ENCODE results near the gene MTAP.

Gene MTAP

GRCh38 chr9:21854119-21854518, 51.7 kb downstream of the MTAP start:
- no peak for FAIRE-seq

DNA sequence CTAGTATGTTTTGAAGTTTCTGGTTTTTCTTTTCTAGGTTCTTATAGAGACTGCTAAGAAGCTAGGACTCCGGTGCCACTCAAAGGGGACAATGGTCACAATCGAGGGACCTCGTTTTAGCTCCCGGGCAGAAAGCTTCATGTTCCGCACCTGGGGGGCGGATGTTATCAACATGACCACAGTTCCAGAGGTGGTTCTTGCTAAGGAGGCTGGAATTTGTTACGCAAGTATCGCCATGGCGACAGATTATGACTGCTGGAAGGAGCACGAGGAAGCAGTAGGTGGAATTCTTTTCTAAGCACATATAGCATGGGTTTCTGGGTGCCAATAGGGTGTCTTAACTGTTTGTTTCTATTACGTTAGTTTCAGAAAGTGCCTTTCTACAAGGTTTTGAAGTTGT, 52.2 kb downstream of the MTAP start:
- no peak for FAIRE-seq

DNA sequence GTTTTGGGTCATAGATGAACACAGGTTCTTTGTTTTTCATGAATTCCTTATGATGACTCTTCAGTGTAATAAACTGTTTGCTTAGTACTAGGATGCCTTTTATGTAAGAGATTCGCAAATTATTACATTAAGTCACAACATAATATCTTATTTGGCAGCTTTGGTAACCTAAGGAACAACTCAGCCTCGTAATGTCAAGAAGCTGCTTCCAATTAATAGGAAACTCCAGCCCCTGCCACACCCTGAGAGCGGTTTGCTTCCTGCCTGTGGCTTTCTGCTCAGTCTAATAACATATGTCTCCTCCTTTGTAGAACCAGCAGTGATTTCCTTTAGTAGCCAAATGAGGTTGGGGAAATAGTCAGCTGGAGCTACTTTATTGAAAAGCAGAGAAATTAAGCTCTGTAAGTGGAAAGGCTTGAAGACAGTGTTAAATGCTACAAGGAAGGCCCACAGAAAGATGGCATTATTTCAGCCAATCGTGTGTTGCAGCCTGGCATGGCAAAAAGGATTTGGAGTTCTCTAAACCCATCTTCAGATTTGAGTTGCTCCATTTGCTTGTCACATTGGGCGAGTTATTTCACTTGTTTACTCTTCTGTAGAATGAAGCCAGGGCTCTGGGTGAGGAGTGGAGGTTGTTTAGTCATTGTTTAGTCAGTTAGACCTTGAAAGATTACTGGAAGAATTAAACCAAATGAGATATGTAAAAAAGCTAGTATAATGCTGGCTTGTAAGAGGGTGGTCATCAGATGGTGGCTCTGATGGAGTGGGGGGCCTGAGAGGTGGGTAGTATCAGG, 54.1 kb downstream of the MTAP start:
- no peak for FAIRE-seq

GRCh38 chr9:21862871-21863270, 60.4 kb downstream of the MTAP start:
- no peak for FAIRE-seq

- no peak for FAIRE-seq
These were observed 62.1 kb downstream of the MTAP start for GRCh38 chr9:21864505-21864904.

DNA sequence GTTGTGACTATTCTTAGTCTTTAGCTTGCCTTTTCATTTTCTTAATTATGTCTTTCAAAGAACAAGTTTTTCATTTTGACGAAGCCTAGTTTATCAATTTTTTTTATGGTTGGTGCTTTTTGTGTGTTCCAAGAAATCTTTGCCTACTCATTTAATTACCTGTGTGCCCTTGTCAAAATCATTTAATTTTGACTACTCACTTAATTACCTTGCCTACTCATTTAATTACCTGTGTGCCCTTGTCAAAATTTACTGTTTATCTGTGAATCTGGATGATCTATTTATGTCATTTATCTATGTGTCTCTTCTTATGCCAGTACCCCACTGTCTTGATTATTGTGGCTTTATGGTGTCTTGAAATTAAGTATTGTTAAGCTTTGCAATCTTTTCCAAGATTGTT, 63.9 kb downstream of the MTAP start:
- FAIRE-seq = no peak

- no peak for FAIRE-seq
These were observed 69.0 kb downstream of the MTAP start for GRCh38 chr9:21871256-21871975.

GRCh38 chr9:21872696-21873095, 70.3 kb downstream of the MTAP start:
- FAIRE-seq = no peak

DNA sequence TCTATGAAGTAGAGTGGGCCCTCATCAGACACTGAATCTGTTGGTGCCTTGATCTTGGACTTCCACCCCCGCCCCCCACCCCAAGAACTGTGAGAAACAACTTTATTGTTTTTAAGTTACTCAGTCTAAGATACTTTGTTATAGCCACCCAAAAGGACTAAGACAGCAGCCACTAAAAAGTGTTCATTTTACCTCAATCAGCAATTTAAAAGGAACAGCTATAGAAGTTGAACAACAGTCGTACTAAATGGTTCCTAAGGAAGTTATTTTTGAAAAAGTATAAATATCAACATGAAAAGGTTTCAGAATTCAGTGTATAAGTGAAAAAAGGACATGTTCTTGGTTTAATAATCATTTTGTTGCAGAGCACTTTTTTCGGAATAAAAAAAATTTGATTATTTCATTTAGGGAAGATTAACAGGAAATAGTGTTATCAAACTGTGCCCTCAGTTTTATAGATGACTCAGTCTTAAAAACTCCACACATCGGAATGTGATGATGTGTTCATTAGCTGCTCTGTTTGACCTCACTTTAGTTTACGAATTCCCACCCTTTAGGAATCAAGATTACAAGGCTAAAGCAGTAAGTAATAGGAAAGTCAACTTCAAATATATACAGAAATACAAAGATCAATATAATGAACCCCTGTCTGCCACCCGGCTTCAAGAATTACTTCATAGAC, 71.2 kb downstream of the MTAP start:
- no peak for FAIRE-seq

DNA sequence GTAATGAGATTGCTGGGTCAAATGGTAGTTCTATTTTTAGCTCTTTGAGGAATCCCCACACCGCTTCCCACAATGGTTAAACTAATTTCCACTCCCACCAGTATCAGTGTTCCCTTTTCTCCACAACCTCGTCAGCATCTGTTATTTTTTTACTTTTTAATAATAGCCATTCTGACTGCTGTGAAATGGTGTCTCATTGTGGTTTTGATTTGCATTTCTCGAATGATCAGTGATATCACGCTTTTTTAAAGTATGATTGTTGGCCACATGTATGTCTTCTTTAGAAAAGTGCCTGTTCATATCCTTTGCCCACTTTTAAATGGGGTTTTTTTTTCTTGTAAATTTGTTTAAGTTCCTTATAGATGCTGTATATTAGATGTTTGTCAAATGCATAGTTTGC, 73.5 kb downstream of the MTAP start:
- no peak for FAIRE-seq

GRCh38 chr9:21883642-21884041, 81.2 kb downstream of the MTAP start:
- no peak for FAIRE-seq

DNA sequence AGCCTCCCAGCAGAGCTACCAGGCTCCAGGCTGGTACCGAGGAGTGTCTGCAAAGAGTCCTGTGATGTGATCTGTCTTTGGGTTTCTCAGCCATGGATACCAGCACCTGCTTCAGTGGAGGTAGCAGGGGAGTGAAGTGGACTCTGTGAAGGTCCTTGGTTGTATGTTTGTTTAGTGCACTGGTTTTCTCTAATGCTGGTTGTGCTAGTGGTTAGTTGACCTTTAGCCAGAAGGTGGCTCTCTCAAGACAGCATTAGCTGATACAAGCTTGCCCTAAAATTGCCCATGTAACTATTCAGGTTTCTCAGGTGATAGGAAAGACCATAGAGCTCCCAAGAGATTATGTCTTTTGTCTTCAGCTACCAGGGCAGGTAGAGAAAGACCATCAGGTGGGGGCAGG, 87.2 kb downstream of the MTAP start:
- FAIRE-seq = no peak

DNA sequence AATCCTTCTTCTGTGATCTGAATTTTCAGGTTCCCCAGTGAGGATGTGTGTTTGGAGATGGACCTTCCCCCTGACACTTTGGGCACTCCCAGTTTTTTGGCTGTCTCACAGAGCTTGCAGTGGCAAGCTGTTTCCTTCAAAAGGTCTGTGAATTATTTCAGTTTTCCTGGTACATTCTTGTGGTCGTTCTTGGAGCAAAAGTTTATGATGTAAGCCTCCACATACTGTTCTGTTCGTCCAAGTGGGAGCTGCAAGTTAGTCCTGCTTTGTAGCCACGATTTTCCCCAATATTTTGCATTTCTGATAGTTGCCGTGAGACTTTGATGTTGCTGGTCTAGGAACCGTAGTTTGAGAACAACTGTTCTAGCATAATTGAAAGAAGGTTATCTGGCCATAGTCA, 88.3 kb downstream of the MTAP start:
- no peak for FAIRE-seq

DNA sequence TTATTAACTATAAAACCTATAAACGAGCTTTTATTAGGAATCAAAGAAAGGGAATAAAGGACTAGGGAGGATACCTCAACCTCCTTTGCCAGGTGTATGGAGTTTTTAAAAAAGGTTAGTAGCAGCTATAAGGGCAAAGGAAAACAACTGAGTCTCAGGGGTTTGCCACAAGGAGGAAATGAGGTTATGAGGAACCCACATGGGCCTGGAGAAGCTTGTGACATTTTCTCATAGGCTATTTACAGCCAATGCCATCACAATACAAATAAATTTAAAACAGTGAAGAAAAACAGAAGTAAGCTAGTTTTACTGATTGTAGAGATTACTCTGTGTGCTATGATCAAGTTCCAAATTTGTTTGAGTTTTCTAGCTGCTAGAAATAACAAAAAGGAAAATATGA, 99.1 kb downstream of the MTAP start:
- FAIRE-seq = no peak

DNA sequence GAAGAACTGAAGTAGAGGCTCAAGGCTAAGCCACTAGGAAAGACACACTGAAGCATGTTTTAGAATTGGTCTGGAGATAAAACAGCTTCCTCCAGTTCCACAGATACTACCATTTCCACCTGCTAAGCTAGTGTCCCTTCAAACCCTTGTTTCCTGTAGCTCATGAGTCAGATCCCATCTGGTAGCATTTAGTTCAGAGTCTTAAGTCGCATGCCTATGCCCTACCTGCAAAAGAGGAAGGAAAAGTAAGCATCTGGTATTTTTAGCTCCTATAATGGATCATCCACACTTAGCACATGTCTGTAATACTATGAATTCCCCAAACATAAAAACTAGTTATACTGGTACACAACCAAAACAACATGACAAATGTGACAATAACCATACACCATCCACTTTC, 99.7 kb downstream of the MTAP start:
- FAIRE-seq = no peak

- no peak for FAIRE-seq
These were observed 101.0 kb downstream of the MTAP start for GRCh38 chr9:21903380-21903965.

GRCh38 chr9:21904371-21904770, 101.9 kb downstream of the MTAP start:
- no peak for FAIRE-seq

GRCh38 chr9:21904776-21905175, 102.3 kb downstream of the MTAP start:
- no peak for FAIRE-seq

DNA sequence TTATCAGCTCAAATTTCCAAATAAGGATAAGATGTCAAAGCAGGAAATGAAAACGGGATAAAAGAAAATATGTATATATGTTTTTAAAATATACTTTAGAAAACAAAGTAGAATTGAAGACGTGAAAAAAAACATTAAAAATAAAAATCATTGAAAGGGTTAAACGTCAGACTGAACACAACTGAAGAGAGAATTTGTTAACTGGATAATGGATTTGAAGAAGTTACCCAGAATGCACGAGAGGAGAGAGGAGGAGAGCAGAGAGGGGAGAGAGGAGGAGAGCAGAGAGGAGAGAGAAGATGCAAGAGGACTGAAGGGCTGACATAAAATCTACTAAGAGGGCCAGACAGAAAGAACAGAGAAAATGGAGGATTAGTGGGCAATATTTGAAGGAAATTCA, 103.8 kb downstream of the MTAP start:
- no peak for FAIRE-seq

DNA sequence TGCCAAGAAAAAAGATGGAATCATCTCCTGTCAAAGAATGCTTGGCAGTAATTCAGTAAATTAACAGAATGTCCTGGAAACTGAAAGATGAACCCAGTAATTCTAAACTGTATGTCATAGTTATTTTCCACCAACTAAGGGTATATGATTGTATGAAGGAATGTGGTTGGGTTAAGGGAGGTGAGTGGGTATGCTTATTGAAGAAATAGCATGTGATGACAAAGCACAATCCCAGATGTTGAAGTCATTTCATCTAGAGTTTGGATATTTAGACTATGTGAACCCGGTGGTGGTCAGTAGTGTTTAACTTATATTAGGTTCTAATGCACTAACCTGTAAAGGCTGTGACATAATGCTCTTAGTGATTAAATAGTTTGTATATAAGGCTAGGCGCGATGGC, 104.4 kb downstream of the MTAP start:
- FAIRE-seq = no peak

DNA sequence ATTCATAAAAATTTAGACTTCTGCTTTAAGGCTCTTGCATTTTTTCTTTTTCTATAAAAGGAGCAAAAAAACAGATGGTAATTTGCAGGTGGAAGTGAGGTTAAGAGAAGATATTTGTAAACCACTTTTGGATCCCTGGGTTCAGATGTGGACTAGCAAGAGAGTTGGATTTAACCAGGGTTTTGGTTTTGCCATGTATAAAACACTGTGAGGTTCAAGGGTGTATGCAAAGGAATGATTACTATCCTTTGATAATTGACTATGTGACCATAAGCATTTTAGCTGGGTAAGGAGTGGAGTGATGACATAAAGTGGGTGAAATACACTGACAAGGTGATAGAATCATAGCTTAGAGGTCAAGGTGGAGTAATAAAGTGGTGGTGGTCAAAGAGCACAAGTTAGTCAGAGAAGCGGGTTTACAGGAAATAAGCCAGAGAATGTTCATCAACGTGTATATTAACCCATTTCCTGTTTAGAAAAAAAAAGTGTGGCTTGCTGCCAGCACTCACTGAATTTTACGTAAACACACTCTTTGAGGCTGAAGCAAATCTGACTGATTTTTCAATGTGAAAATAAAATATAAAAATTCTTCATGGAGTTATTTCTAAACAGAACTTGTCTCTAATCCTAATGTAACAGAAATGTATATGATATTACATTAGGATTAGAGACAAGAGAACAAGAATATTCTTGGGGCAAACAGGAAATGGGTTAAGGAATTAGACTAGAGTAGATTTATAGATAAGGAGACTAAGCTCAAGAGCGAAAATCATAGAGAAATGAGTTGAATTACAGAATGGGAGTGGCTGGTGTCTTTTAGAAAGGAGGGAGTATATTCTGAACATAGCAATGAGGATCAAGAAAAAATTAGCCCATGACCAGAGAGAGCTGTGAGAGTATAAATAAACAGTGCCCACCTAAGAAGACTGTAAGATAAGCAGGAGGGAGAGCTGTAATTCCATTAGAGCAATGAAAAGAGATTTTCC, 117.2 kb downstream of the MTAP start:
- no peak for FAIRE-seq

DNA sequence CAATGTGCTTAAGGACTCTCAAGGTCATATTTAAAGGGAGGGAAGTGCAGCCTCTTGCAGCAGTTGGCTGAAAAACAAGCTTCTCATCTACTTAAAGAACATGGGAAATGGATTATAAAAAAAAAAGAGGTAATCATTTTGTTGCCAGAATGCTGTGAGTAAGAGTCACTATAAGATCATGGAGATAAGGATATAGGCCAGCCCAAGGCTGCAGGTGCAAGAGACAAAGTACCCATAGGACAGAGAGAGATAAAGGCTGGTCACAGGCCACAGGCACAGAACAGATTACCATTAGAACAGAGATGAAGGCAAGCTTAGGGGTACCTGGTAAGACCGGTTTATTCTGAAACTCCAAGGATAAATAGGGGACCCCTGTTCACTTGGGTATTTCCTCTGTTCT, 121.3 kb downstream of the MTAP start:
- FAIRE-seq = no peak

Data from TTC549 (cell line).